HFFc6 (cell line): ENCODE measurements around the gene TMEM120B. TPM values are rescaled to one million over a fixed set of nuclear protein-coding genes. Genes with fewer than 3 reads are reported as not detected.
A peak's percentile ranks its signal among the peaks of the same experiment; 100 is the strongest.

ENCODE experiments used
- DNase-seq: peaks from one replicate; pipeline ENCODE4 v3.0.0-alpha.2; 2018
- H3K27ac Mint-ChIP-seq: 2 replicates; pipeline ENCODE4 v1.8.0; 2020; ENCODE audit warnings: mild to moderate bottlenecking, mixed read lengths
- H3K27me3 Mint-ChIP-seq: 2 replicates; pipeline ENCODE4 v1.8.0; 2021; ENCODE audit warnings: mild to moderate bottlenecking, moderate library complexity, mixed read lengths; ENCODE audit not compliant: insufficient read depth
- H3K36me3 Mint-ChIP-seq: 2 replicates; pipeline ENCODE4 v1.8.0; 2021; ENCODE audit warnings: low read depth, mixed read lengths
- H3K4me1 Mint-ChIP-seq: 2 replicates; pipeline ENCODE4 v1.8.0; 2020; ENCODE audit warnings: low read depth, mixed read lengths
- H3K4me3 Mint-ChIP-seq: 2 replicates; pipeline ENCODE4 v1.8.0; 2020; ENCODE audit warnings: mild to moderate bottlenecking, moderate library complexity, mixed read lengths
- H3K9me3 Mint-ChIP-seq: 2 replicates; pipeline ENCODE4 v1.8.0; 2020; ENCODE audit warnings: mild to moderate bottlenecking, mixed read lengths
- total RNA-seq, 6 experiments: library from RNA; stranded (reverse); fragmentation: NEBNext Ultra II Directional; extraction: Animal tissue kit (Norgen Biotek cat#: 25700); gene quantifications; 2 replicates in 1 of 6; 3 replicates in 5 of 6; pipeline ENCODE4 v1.2.3, GENCODE V29; 2021
- TF ChIP-seq, protein P1 (sequence below): fragments of 200-600 bp; sonication (generic); IDR thresholded peaks from 2 replicates; pipeline ENCODE4 v1.5.0; 2021; ENCODE audit warnings: antibody characterized with exemption, mild to moderate bottlenecking

Gene TMEM120B
- total RNA-seq, 6 experiments from 2014 or later: 9.7 to 13.8 (median 12.6) TPM

DNA sequence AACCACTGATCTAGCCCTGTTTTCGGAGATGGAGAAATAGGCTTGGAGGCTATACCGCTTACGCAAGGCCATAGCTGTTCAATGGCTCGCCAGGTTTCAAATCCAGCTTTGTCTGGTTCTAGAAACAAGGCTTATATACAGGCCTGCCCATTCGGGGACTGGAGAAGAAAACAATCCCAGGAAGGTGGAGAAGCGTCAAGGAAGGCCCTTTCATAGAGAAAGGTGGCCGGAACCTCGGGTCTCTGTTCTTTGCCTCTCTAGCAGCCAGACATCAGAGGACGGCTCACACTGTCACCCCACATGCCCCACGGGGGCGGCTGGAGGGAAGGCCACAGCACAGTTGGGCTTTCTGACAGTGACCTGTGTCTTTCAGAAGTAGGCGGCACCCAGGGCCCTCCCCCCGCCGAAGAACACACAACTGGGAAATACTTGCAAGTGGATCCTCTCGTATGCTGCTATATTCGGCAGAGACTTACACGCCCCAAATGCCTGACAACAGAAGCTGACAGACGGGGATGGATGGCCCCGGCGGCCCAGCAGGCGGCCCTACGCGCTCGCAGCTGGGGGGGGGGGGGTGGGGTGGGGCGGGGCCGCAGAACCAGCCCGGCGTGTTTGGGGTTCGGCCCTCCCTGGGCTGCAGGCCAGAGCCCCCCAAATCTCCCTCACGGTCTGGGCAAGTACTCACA, 86.7 kb downstream of the TMEM120B start:
- H3K36me3 Mint-ChIP-seq: peaks cover 6% of the 10 kb centered on the region
- no peaks in the 10 kb centered on the region for H3K9me3 Mint-ChIP-seq
- H3K27me3 Mint-ChIP-seq: no peaks in the 10 kb centered on the region; the same call in none of the 2 replicates
- TF ChIP-seq, protein P1, sequence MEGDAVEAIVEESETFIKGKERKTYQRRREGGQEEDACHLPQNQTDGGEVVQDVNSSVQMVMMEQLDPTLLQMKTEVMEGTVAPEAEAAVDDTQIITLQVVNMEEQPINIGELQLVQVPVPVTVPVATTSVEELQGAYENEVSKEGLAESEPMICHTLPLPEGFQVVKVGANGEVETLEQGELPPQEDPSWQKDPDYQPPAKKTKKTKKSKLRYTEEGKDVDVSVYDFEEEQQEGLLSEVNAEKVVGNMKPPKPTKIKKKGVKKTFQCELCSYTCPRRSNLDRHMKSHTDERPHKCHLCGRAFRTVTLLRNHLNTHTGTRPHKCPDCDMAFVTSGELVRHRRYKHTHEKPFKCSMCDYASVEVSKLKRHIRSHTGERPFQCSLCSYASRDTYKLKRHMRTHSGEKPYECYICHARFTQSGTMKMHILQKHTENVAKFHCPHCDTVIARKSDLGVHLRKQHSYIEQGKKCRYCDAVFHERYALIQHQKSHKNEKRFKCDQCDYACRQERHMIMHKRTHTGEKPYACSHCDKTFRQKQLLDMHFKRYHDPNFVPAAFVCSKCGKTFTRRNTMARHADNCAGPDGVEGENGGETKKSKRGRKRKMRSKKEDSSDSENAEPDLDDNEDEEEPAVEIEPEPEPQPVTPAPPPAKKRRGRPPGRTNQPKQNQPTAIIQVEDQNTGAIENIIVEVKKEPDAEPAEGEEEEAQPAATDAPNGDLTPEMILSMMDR: peak; percentile 21; the same call in 1 of the 2 replicates
- peak; percentile 85 for DNase-seq
- peak overlapping the region; percentile 84 for H3K4me3 Mint-ChIP-seq
- H3K4me1 Mint-ChIP-seq: peaks cover 66% of the 10 kb centered on the region
- peak overlapping the region; percentile 89 for H3K27ac Mint-ChIP-seq

GRCh38 chr12:121799842-121800693, 87.5 kb downstream of the TMEM120B start:
- Mint-ChIP-seq H3K9me3 (no peaks in the 10 kb centered on the region), H3K36me3 (peaks cover 6% of the 10 kb centered on the region)
- peak; percentile 76 for DNase-seq

GRCh38 chr12:121800694-121801594, 88.4 kb downstream of the TMEM120B start:
- Mint-ChIP-seq H3K9me3 (no peaks in the 10 kb centered on the region), H3K27ac (peak overlapping the region; percentile 95), H3K4me3 (peak overlapping the region; percentile 94), H3K27me3 (no peaks in the 10 kb centered on the region; the same call in none of the 2 replicates), H3K4me1 (peaks cover 56% of the 10 kb centered on the region), H3K36me3 (peaks cover 9% of the 10 kb centered on the region)
- peak; percentile 77 for DNase-seq
- TF ChIP-seq, protein P1: no peak

More at GRCh38 chr12:121799842-121800693, 87.5 kb downstream of the TMEM120B start:
- Mint-ChIP-seq H3K4me1 (peaks cover 58% of the 10 kb centered on the region), H3K27me3 (no peaks in the 10 kb centered on the region; the same call in none of the 2 replicates), H3K27ac (peak overlapping the region; percentile 89), H3K4me3 (peak overlapping the region; percentile 84)
- TF ChIP-seq, protein P1: no peak

GRCh38 chr12:121801595-121802484, 89.3 kb downstream of the TMEM120B start:
- Mint-ChIP-seq H3K27me3 (no peaks in the 10 kb centered on the region; the same call in none of the 2 replicates), H3K4me3 (peak overlapping the region; percentile 94), H3K27ac (peak overlapping the region; percentile 95), H3K36me3 (peaks cover 16% of the 10 kb centered on the region), H3K4me1 (peaks cover 58% of the 10 kb centered on the region), H3K9me3 (no peaks in the 10 kb centered on the region)
- TF ChIP-seq, protein P1: no peak
- no peak for DNase-seq
